Activated T-helper 1 cell treated with anti-CD3 and anti-CD28 coated beads, Interleukin-12 subunit alpha, Interleukin-12 subunit beta, Interleukin-2, Interleukin-4 antibody, amounts not matched to agents 30 ng/mL and 10 ng/mL and 1 ng/mL, durations not matched to agents 14 hours and 24 hours and 36 hours (primary cell): ENCODE data around the gene PPP1R9A. TPM values are rescaled to one million over a fixed set of nuclear protein-coding genes. Genes with fewer than 3 reads are reported as not detected.

Experiments
- DNase-seq: peaks from one replicate; pipeline ENCODE4 v3.0.0; 2021; ENCODE audit warnings: low spot score
- H3K27ac Mint-ChIP-seq: one replicate; pipeline ENCODE4 v1.8.0; 2021; ENCODE audit warnings: mild to moderate bottlenecking, mixed read lengths
- H3K27me3 Mint-ChIP-seq: one replicate; pipeline ENCODE4 v1.8.0; 2022; ENCODE audit warnings: mild to moderate bottlenecking, moderate library complexity, mixed read lengths; ENCODE audit not compliant: insufficient read depth
- H3K36me3 Mint-ChIP-seq: one replicate; pipeline ENCODE4 v1.8.0; 2021; ENCODE audit warnings: low read depth, mixed read lengths
- H3K4me1 Mint-ChIP-seq: one replicate; pipeline ENCODE4 v1.8.0; 2021; ENCODE audit warnings: low read depth, mixed read lengths
- H3K4me3 Mint-ChIP-seq: one replicate; pipeline ENCODE4 v1.8.0; 2021; ENCODE audit warnings: mild to moderate bottlenecking, moderate library complexity, mixed read lengths
- H3K9me3 Mint-ChIP-seq: one replicate; pipeline ENCODE4 v1.8.0; 2021; ENCODE audit warnings: mixed read lengths
- intact Hi-C: fragments of 100-400 bp; cut with micrococcal nuclease; formaldehyde crosslinking; loops from one replicate; pipeline ENCODE4 v1.15.1; 2024
- total RNA-seq: library from RNA; stranded (reverse); gene quantifications from 2 replicates; pipeline ENCODE4 v1.2.3, GENCODE V29; 2022

PPP1R9A gene
- total RNA-seq, 1 donor from 2014 or later = not detected

GRCh38 chr7:94923412-94923811, 16.0 kb downstream of the PPP1R9A start:
- no peaks in the 10 kb centered on the region for H3K9me3 Mint-ChIP-seq
- DNase-seq = no peak
- H3K4me3 Mint-ChIP-seq = no peak overlapping the region
- no peaks in the 10 kb centered on the region for H3K36me3 Mint-ChIP-seq
- H3K4me1 Mint-ChIP-seq = no peaks in the 10 kb centered on the region
- intact Hi-C loops = no loop called here
- H3K27ac Mint-ChIP-seq = no peak overlapping the region
- H3K27me3 Mint-ChIP-seq = no peaks in the 10 kb centered on the region

- Mint-ChIP-seq H3K27me3 (no peaks in the 10 kb centered on the region), H3K4me3 (no peak overlapping the region), H3K36me3 (no peaks in the 10 kb centered on the region), H3K27ac (no peak overlapping the region), H3K9me3 (no peaks in the 10 kb centered on the region), H3K4me1 (no peaks in the 10 kb centered on the region)
- intact Hi-C loops = no loop called here
- no peak for DNase-seq
Measured at GRCh38 chr7:94928168-94928707, 20.8 kb downstream of the PPP1R9A start.

GRCh38 chr7:94933256-94933990, 26.0 kb downstream of the PPP1R9A start:
- no peak overlapping the region for H3K4me3 Mint-ChIP-seq
- no peaks in the 10 kb centered on the region for H3K36me3 Mint-ChIP-seq
- H3K27ac Mint-ChIP-seq = no peak overlapping the region
- H3K27me3 Mint-ChIP-seq = no peaks in the 10 kb centered on the region
- H3K9me3 Mint-ChIP-seq = no peaks in the 10 kb centered on the region
- H3K4me1 Mint-ChIP-seq = no peaks in the 10 kb centered on the region
- intact Hi-C loops = no loop called here
- DNase-seq = no peak

- H3K4me3 Mint-ChIP-seq = no peak overlapping the region
- H3K27me3 Mint-ChIP-seq = no peaks in the 10 kb centered on the region
Measured at GRCh38 chr7:94939395-94939794, 32.0 kb downstream of the PPP1R9A start.

GRCh38 chr7:94940241-94940640, 32.8 kb downstream of the PPP1R9A start:
- Mint-ChIP-seq H3K4me1 (no peaks in the 10 kb centered on the region), H3K4me3 (no peak overlapping the region), H3K27ac (no peak overlapping the region), H3K9me3 (no peaks in the 10 kb centered on the region), H3K27me3 (no peaks in the 10 kb centered on the region), H3K36me3 (no peaks in the 10 kb centered on the region)
- DNase-seq = no peak
- intact Hi-C loops = no loop called here

More at GRCh38 chr7:94939395-94939794, 32.0 kb downstream of the PPP1R9A start:
- no peaks in the 10 kb centered on the region for H3K9me3 Mint-ChIP-seq
- H3K36me3 Mint-ChIP-seq = no peaks in the 10 kb centered on the region
- no peaks in the 10 kb centered on the region for H3K4me1 Mint-ChIP-seq
- DNase-seq = no peak
- no peak overlapping the region for H3K27ac Mint-ChIP-seq
- intact Hi-C loops = no loop called here

GRCh38 chr7:94941844-94942632, 34.6 kb downstream of the PPP1R9A start:
- H3K9me3 Mint-ChIP-seq = no peaks in the 10 kb centered on the region
- intact Hi-C loops = no loop called here
- no peak for DNase-seq
- no peaks in the 10 kb centered on the region for H3K27me3 Mint-ChIP-seq
- H3K4me3 Mint-ChIP-seq = no peak overlapping the region
- H3K27ac Mint-ChIP-seq = no peak overlapping the region
- no peaks in the 10 kb centered on the region for H3K4me1 Mint-ChIP-seq
- H3K36me3 Mint-ChIP-seq = no peaks in the 10 kb centered on the region

GRCh38 chr7:94943134-94943533, 35.7 kb downstream of the PPP1R9A start:
- intact Hi-C loops = no loop called here
- H3K9me3 Mint-ChIP-seq = no peaks in the 10 kb centered on the region

GRCh38 chr7:94949532-94949931, 42.1 kb downstream of the PPP1R9A start:
- no peak for DNase-seq
- Mint-ChIP-seq H3K4me1 (no peaks in the 10 kb centered on the region), H3K4me3 (no peak overlapping the region), H3K27ac (no peak overlapping the region), H3K9me3 (no peaks in the 10 kb centered on the region), H3K27me3 (no peaks in the 10 kb centered on the region), H3K36me3 (no peaks in the 10 kb centered on the region)
- intact Hi-C loops = no loop called here

More at GRCh38 chr7:94943134-94943533, 35.7 kb downstream of the PPP1R9A start:
- Mint-ChIP-seq H3K4me3 (no peak overlapping the region), H3K4me1 (no peaks in the 10 kb centered on the region), H3K27me3 (no peaks in the 10 kb centered on the region), H3K36me3 (no peaks in the 10 kb centered on the region), H3K27ac (no peak overlapping the region)
- no peak for DNase-seq

GRCh38 chr7:94955807-94956206, 48.4 kb downstream of the PPP1R9A start:
- no peak overlapping the region for H3K27ac Mint-ChIP-seq
- no peak overlapping the region for H3K4me3 Mint-ChIP-seq
- no peaks in the 10 kb centered on the region for H3K27me3 Mint-ChIP-seq
- no peaks in the 10 kb centered on the region for H3K4me1 Mint-ChIP-seq
- H3K36me3 Mint-ChIP-seq = no peaks in the 10 kb centered on the region
- no peak for DNase-seq
- no peaks in the 10 kb centered on the region for H3K9me3 Mint-ChIP-seq
- intact Hi-C loops = no loop called here

- intact Hi-C loops = no loop called here
- Mint-ChIP-seq H3K4me3 (no peak overlapping the region), H3K27ac (no peak overlapping the region), H3K27me3 (no peaks in the 10 kb centered on the region), H3K9me3 (no peaks in the 10 kb centered on the region), H3K4me1 (no peaks in the 10 kb centered on the region), H3K36me3 (no peaks in the 10 kb centered on the region)
- DNase-seq = no peak
Measured at GRCh38 chr7:94957061-94957460, 49.7 kb downstream of the PPP1R9A start.

GRCh38 chr7:94962661-94963060, 55.3 kb downstream of the PPP1R9A start:
- intact Hi-C loops = no loop called here
- Mint-ChIP-seq H3K27me3 (no peaks in the 10 kb centered on the region), H3K4me3 (no peak overlapping the region), H3K9me3 (no peaks in the 10 kb centered on the region), H3K36me3 (no peaks in the 10 kb centered on the region), H3K4me1 (no peaks in the 10 kb centered on the region), H3K27ac (no peak overlapping the region)
- no peak for DNase-seq

- intact Hi-C loops = no loop called here
- Mint-ChIP-seq H3K27ac (no peak overlapping the region), H3K27me3 (no peaks in the 10 kb centered on the region), H3K36me3 (no peaks in the 10 kb centered on the region), H3K9me3 (no peaks in the 10 kb centered on the region), H3K4me1 (no peaks in the 10 kb centered on the region), H3K4me3 (no peak overlapping the region)
- no peak for DNase-seq
Measured at GRCh38 chr7:94969434-94970084, 62.2 kb downstream of the PPP1R9A start.

GRCh38 chr7:94970085-94970576, 62.7 kb downstream of the PPP1R9A start:
- no peaks in the 10 kb centered on the region for H3K36me3 Mint-ChIP-seq
- H3K4me1 Mint-ChIP-seq = no peaks in the 10 kb centered on the region
- H3K27ac Mint-ChIP-seq = no peak overlapping the region
- H3K27me3 Mint-ChIP-seq = no peaks in the 10 kb centered on the region
- no peaks in the 10 kb centered on the region for H3K9me3 Mint-ChIP-seq
- intact Hi-C loops = no loop called here
- H3K4me3 Mint-ChIP-seq = no peak overlapping the region
- DNase-seq = no peak
